SK-N-MC (cell line): ENCODE measurements around the gene HS3ST3B1.

Experiments used
- EZH2 ChIP-seq: fragments of 200-600 bp; sonication (generic); IDR thresholded peaks from one replicate; pipeline ENCODE4 v1.6.1; 2017; ENCODE audit warnings: antibody characterized with exemption
- POLR2AphosphoS5 ChIP-seq: IDR thresholded peaks from 2 replicates; pipeline ENCODE4 v1.6.1; 2012; ENCODE audit warnings: mild to moderate bottlenecking, low read depth, low read length, borderline replicate concordance

- TF ChIP-seq EZH2 = no peak
- TF ChIP-seq POLR2AphosphoS5 = no peak
Observed at GRCh38 chr17:14304222-14304772, 3.4 kb downstream of the HS3ST3B1 start.
